Erythroblast (primary cell): ENCODE results near the gene ARHGEF1.

Experiments
- GATA1 ChIP-seq: IDR thresholded peaks from 2 replicates; pipeline ENCODE4 v1.6.1; 2011; ENCODE audit warnings: low read depth, mild to moderate bottlenecking, control low read depth, low read length, moderate library complexity
- POLR2A ChIP-seq: IDR thresholded peaks from 2 replicates; pipeline ENCODE4 v1.6.1; 2011; ENCODE audit warnings: mild to moderate bottlenecking, low read length

DNA sequence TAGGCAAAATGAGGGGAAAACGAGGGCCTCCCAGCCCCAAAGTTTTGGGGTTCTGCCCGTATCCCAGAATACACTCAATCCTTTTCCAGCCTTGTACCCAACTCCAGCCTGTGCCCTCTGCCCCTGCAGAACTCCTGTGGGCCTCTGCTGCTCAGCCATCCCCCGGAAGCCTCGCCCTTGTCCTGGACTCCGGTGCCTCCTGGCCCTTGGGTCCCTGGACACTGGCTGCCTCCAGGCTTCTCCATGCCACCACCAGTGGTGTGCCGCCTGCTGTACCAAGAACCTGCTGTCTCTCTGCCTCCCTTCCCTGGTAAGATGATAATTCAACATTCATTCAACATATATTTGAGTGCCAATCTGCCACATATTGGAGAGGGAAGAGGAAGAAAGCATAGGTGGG, 34.3 kb upstream of the ARHGEF1 start:
- TF ChIP-seq POLR2A (no peak), GATA1 (no peak)
